Measurements from ENCODE around the gene VIPR2. TPM values are rescaled to one million over a fixed set of nuclear protein-coding genes. Genes with fewer than 3 reads are reported as not detected.

The VIPR2 gene
- total and polyA plus RNA-seq, 2 of the 13 experiments (the other 11 are each of a cell fraction or from before 2014, with no cell fraction given), result not detected

DNA sequence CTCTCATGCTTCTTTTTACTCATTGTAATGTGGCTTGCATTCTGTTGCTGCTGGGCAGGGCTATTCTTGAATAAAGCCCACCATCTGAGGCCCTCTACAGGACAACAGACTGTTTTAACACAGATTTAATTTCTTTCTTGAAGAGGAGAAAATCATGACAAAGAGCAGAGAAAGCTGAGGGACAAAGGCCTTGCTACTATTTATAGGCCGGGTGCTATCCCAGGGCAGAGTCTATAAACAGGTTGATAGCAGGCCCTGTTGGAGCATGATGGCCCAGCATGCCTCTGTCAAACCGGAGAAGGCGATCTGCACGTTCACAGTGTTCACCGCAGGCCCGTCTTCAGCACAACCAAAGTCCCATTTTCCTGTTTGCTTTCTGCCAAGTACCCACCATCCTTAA, 3.0 kb downstream of the VIPR2 start:
- no peaks in the 10 kb centered on the region for H4K20me1 ChIP-seq (ENCODE audit: insufficient read depth, low read length)
- H3K9ac ChIP-seq (ENCODE audit: insufficient read depth, low read depth, low read length), result no peak overlapping the region
- in situ Hi-C loops (cut with HindIII; ENCODE audit: extremely low pct_ligation_motif_present, low pct_unique_long_range_greater_than_20kb) (no loop called here), intact Hi-C loops (cut with micrococcal nuclease; ENCODE audit: unreplicated experiment) (no loop called here)
- no peak overlapping the region for H3K4me3 ChIP-seq (replicated peaks in 1 of 3; ENCODE audit: insufficient read depth in 1 of 3, low read depth in 2 of 3, low read length in 3 of 3)
- TF ChIP-seq ZBTB1 (CRISPR knock-in tag; IDR thresholded peaks at IDR 0.05; ENCODE audit: borderline replicate concordance), result no peak
- no peak for TF ChIP-seq ZNF670 (CRISPR knock-in tag; IDR thresholded peaks at IDR 0.05; ENCODE audit: borderline replicate concordance)
- no peak for TF ChIP-seq MYC (CRISPR knock-in tag; IDR thresholded peaks at IDR 0.05; ENCODE audit: borderline replicate concordance)
- TF ChIP-seq ZNF136 (CRISPR knock-in tag; IDR thresholded peaks at IDR 0.05; ENCODE audit: low read depth), result no peak
- TF ChIP-seq, protein P1, sequence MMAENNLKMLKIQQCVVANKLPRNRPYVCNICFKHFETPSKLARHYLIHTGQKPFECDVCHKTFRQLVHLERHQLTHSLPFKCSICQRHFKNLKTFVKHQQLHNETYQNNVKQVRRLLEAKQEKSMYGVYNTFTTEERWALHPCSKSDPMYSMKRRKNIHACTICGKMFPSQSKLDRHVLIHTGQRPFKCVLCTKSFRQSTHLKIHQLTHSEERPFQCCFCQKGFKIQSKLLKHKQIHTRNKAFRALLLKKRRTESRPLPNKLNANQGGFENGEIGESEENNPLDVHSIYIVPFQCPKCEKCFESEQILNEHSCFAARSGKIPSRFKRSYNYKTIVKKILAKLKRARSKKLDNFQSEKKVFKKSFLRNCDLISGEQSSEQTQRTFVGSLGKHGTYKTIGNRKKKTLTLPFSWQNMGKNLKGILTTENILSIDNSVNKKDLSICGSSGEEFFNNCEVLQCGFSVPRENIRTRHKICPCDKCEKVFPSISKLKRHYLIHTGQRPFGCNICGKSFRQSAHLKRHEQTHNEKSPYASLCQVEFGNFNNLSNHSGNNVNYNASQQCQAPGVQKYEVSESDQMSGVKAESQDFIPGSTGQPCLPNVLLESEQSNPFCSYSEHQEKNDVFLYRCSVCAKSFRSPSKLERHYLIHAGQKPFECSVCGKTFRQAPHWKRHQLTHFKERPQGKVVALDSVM (CRISPR knock-in tag; IDR thresholded peaks at IDR 0.05), result no peak
- TF ChIP-seq ISX (CRISPR knock-in tag; conservative IDR thresholded peaks at IDR 0.05), result no peak
- TF ChIP-seq, protein P2, sequence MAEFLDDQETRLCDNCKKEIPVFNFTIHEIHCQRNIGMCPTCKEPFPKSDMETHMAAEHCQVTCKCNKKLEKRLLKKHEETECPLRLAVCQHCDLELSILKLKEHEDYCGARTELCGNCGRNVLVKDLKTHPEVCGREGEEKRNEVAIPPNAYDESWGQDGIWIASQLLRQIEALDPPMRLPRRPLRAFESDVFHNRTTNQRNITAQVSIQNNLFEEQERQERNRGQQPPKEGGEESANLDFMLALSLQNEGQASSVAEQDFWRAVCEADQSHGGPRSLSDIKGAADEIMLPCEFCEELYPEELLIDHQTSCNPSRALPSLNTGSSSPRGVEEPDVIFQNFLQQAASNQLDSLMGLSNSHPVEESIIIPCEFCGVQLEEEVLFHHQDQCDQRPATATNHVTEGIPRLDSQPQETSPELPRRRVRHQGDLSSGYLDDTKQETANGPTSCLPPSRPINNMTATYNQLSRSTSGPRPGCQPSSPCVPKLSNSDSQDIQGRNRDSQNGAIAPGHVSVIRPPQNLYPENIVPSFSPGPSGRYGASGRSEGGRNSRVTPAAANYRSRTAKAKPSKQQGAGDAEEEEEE (CRISPR knock-in tag; IDR thresholded peaks at IDR 0.05; ENCODE audit: borderline replicate concordance), result no peak
- no peak for TF ChIP-seq ZNF207 (IDR thresholded peaks at IDR 0.05; ENCODE audit: borderline replicate concordance)
- no peak for TF ChIP-seq XRCC5 (optimal IDR thresholded peaks at IDR 0.05; ENCODE audit: low read length)
- no peak for TF ChIP-seq NR1H2 (CRISPR knock-in tag; IDR thresholded peaks at IDR 0.05; ENCODE audit: borderline replicate concordance, low read depth)
- no peak for TF ChIP-seq ZNF784 (CRISPR knock-in tag; IDR thresholded peaks at IDR 0.05; ENCODE audit: borderline replicate concordance)
- TF ChIP-seq, protein P3, sequence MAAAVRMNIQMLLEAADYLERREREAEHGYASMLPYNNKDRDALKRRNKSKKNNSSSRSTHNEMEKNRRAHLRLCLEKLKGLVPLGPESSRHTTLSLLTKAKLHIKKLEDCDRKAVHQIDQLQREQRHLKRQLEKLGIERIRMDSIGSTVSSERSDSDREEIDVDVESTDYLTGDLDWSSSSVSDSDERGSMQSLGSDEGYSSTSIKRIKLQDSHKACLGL (CRISPR knock-in tag; IDR thresholded peaks at IDR 0.05), result no peak
- TF ChIP-seq ZNF367 (CRISPR knock-in tag; IDR thresholded peaks at IDR 0.05; ENCODE audit: borderline replicate concordance), result no peak
- FAIRE-seq (no peak), ATAC-seq (no peak), DNase-seq (ENCODE audit: low spot score) (no peak)
- H3K79me2 ChIP-seq (ENCODE audit: insufficient read depth, low read length), result no peaks in the 10 kb centered on the region
- no peaks in the 10 kb centered on the region for H3K36me3 ChIP-seq (replicated peaks in 1 of 2; ENCODE audit: control insufficient read depth in 1 of 2, insufficient read depth in 2 of 2, low read length in 2 of 2)
- 41% methylated on average over 6 of the region's 6 CpGs for WGBS (ENCODE audit: low lambda C conversion rate)
- H3K4me1 ChIP-seq (ENCODE audit: insufficient read depth, low read length), result no peaks in the 10 kb centered on the region
- H3K27me3 ChIP-seq (ENCODE audit: control insufficient read depth in 1 of 2, insufficient read depth in 2 of 2, low read length in 2 of 2), result peaks cover 3 to 72% of the 10 kb centered on the region in 2 experiments; a peak in 4 of 5 replicates
- no peak overlapping the region for H3K27ac ChIP-seq (ENCODE audit: extremely low read length, insufficient read depth, low read length)
- H3K9me3 ChIP-seq (ENCODE audit: low read length), result no peaks in the 10 kb centered on the region
- POLR2A ChIA-PET, result no interaction called here
- BruUV-seq (replicated peaks), result no TSS peak
- H2AFZ ChIP-seq (ENCODE audit: low read length), result no peak overlapping the region
- no peak overlapping the region for H3K4me2 ChIP-seq (ENCODE audit: low read depth, low read length)
- CTCF ChIA-PET (ENCODE audit: low intra/inter-chr PET ratio, low total read pairs), result no interaction called here
